HG03342 (cell line): ENCODE data around the gene RABGAP1.

Experiments
- ATAC-seq: cut with Tn5 transposase; IDR thresholded peaks from one replicate; pipeline ENCODE4 v1.9.1; 2021; ENCODE audit warnings: mild to moderate bottlenecking, moderate library complexity; ENCODE audit not compliant: unreplicated experiment

The RABGAP1 gene

GRCh38 chr9:123074628-123075027, 133.8 kb downstream of the RABGAP1 start:
- no peak for ATAC-seq

- ATAC-seq: no peak
Observed at GRCh38 chr9:123080444-123080843, 139.6 kb downstream of the RABGAP1 start.

GRCh38 chr9:123081824-123082223, 141.0 kb downstream of the RABGAP1 start:
- ATAC-seq: no peak

GRCh38 chr9:123083680-123084079, 142.9 kb downstream of the RABGAP1 start:
- no peak for ATAC-seq

GRCh38 chr9:123084256-123084655, 143.4 kb downstream of the RABGAP1 start:
- no peak for ATAC-seq

GRCh38 chr9:123085916-123086315, 145.1 kb downstream of the RABGAP1 start:
- no peak for ATAC-seq

- no peak for ATAC-seq
Observed at GRCh38 chr9:123087359-123087888, 146.6 kb downstream of the RABGAP1 start.

- no peak for ATAC-seq
Observed at GRCh38 chr9:123089040-123089439, 148.2 kb downstream of the RABGAP1 start.

GRCh38 chr9:123089790-123090189, 149.0 kb downstream of the RABGAP1 start:
- no peak for ATAC-seq

GRCh38 chr9:123090198-123090896, 149.5 kb downstream of the RABGAP1 start:
- no peak for ATAC-seq

- no peak for ATAC-seq
Observed at GRCh38 chr9:123090956-123091355, 150.1 kb downstream of the RABGAP1 start.

- no peak for ATAC-seq
Observed at GRCh38 chr9:123091459-123091858, 150.6 kb downstream of the RABGAP1 start.

GRCh38 chr9:123093141-123093540, 152.3 kb downstream of the RABGAP1 start:
- ATAC-seq: no peak

- ATAC-seq: no peak
Observed at GRCh38 chr9:123096987-123097386, 156.2 kb downstream of the RABGAP1 start.

- no peak for ATAC-seq
Observed at GRCh38 chr9:123097430-123098095, 156.7 kb downstream of the RABGAP1 start.

- no peak for ATAC-seq
Observed at GRCh38 chr9:123098096-123098459, 157.3 kb downstream of the RABGAP1 start.

- ATAC-seq: no peak
Observed at GRCh38 chr9:123099042-123099441, 158.2 kb downstream of the RABGAP1 start.

- no peak for ATAC-seq
Observed at GRCh38 chr9:123099548-123099947, 158.7 kb downstream of the RABGAP1 start.

GRCh38 chr9:123102375-123103113, 161.7 kb downstream of the RABGAP1 start:
- ATAC-seq: no peak

- ATAC-seq: no peak
Observed at GRCh38 chr9:123104807-123105206, 164.0 kb downstream of the RABGAP1 start.

GRCh38 chr9:123105490-123105889, 164.7 kb downstream of the RABGAP1 start:
- no peak for ATAC-seq
